Body of pancreas (tissue), 4 donors: ENCODE data around the gene PBX2.

Experiments used
- POLR2A ChIP-seq, 3 donors: fragments of 450-650 bp; IDR thresholded peaks; one replicate each; pipeline ENCODE4 v1.6.1; 2016; ENCODE audit warnings: antibody characterized with exemption in 3 of 3, mild to moderate bottlenecking in 2 of 3
- TF ChIP-seq, protein P1 (sequence below), 7 experiments: fragments of 450-650 bp in 4 of 7; fragments of 200-600 bp in 3 of 7; sonication (generic) in 3 of 7; IDR thresholded peaks; one replicate each; pipeline ENCODE4 v1.5.1; 2016 to 2019; ENCODE audit warnings: antibody characterized with exemption in 7 of 7

DNA sequence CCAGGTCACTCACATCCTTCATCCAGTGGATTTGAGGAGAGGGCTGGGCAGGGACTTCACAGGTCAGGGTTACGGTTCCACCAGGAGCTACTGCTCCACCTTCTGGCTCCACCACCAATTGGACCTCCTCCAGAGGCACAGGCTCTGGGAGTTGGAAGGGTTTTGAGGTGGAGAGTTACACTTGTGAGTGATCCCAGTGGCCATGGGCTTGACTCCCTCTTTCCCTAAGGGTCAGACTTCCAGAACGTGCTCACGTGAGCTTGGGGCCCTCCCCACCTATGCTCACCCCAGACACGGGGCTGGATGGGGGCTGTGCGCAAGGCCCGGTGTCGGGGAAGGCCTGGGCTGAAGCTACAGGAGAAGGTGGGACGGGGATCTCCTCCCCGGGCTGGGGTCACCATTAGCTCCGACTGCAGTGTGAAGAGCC lies 7.4 kb downstream of the PBX2 start:
- TF ChIP-seq, protein P1, sequence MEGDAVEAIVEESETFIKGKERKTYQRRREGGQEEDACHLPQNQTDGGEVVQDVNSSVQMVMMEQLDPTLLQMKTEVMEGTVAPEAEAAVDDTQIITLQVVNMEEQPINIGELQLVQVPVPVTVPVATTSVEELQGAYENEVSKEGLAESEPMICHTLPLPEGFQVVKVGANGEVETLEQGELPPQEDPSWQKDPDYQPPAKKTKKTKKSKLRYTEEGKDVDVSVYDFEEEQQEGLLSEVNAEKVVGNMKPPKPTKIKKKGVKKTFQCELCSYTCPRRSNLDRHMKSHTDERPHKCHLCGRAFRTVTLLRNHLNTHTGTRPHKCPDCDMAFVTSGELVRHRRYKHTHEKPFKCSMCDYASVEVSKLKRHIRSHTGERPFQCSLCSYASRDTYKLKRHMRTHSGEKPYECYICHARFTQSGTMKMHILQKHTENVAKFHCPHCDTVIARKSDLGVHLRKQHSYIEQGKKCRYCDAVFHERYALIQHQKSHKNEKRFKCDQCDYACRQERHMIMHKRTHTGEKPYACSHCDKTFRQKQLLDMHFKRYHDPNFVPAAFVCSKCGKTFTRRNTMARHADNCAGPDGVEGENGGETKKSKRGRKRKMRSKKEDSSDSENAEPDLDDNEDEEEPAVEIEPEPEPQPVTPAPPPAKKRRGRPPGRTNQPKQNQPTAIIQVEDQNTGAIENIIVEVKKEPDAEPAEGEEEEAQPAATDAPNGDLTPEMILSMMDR (IDR thresholded peaks at IDR 0.05) = no peak
- no peak for TF ChIP-seq POLR2A (IDR thresholded peaks at IDR 0.05)
